HG03460 (cell line): ENCODE data around the gene TSHZ2.
"Not testable (repeated sequence)": the region's sequence is repeated elsewhere in the genome, so short reads cannot be mapped to it uniquely, and the experiment has no call there.

ENCODE experiments used
- ATAC-seq: cut with Tn5 transposase; IDR thresholded peaks from one replicate; pipeline ENCODE4 v1.9.1; 2021; ENCODE audit not compliant: unreplicated experiment

The TSHZ2 gene

GRCh38 chr20:53492212-53492611 lies 520.1 kb downstream of the TSHZ2 start:
- ATAC-seq, result no peak

- no peak for ATAC-seq
Measured at GRCh38 chr20:53493311-53493857, 521.2 kb downstream of the TSHZ2 start.

- ATAC-seq, result no peak
Measured at GRCh38 chr20:53494753-53495152, 522.6 kb downstream of the TSHZ2 start.

GRCh38 chr20:53495398-53496092 lies 523.4 kb downstream of the TSHZ2 start:
- no peak for ATAC-seq

GRCh38 chr20:53497246-53497645 lies 525.1 kb downstream of the TSHZ2 start:
- ATAC-seq, result no peak

- ATAC-seq, result no peak
Measured at GRCh38 chr20:53498341-53498740, 526.2 kb downstream of the TSHZ2 start.

GRCh38 chr20:53500651-53501050 lies 528.5 kb downstream of the TSHZ2 start:
- ATAC-seq, result no peak

GRCh38 chr20:53502820-53503219 lies 530.7 kb downstream of the TSHZ2 start:
- no peak for ATAC-seq

GRCh38 chr20:53503517-53503919 lies 531.4 kb downstream of the TSHZ2 start:
- no peak for ATAC-seq

GRCh38 chr20:53504106-53504505 lies 531.9 kb downstream of the TSHZ2 start:
- ATAC-seq, result not testable (repeated sequence)

- ATAC-seq, result no peak
Measured at GRCh38 chr20:53510262-53510661, 538.1 kb downstream of the TSHZ2 start.

GRCh38 chr20:53510704-53511103 lies 538.5 kb downstream of the TSHZ2 start:
- ATAC-seq, result no peak

GRCh38 chr20:53512076-53512475 lies 539.9 kb downstream of the TSHZ2 start:
- ATAC-seq, result no peak

GRCh38 chr20:53513168-53513488 lies 541.0 kb downstream of the TSHZ2 start:
- no peak for ATAC-seq

GRCh38 chr20:53513489-53514298 lies 541.5 kb downstream of the TSHZ2 start:
- no peak for ATAC-seq

GRCh38 chr20:53515749-53516148 lies 543.6 kb downstream of the TSHZ2 start:
- no peak for ATAC-seq

- ATAC-seq, result no peak
Measured at GRCh38 chr20:53517146-53517545, 545.0 kb downstream of the TSHZ2 start.

- not testable (repeated sequence) for ATAC-seq
Measured at GRCh38 chr20:53521421-53521820, 549.3 kb downstream of the TSHZ2 start.

- no peak for ATAC-seq
Measured at GRCh38 chr20:53522026-53522425, 549.9 kb downstream of the TSHZ2 start.

GRCh38 chr20:53522696-53523095 lies 550.5 kb downstream of the TSHZ2 start:
- no peak for ATAC-seq

- not testable (repeated sequence) for ATAC-seq
Measured at GRCh38 chr20:53523615-53524014, 551.5 kb downstream of the TSHZ2 start.
